ENCODE measurements around the gene BTBD9. TPM values are rescaled to one million over a fixed set of nuclear protein-coding genes. Genes with fewer than 3 reads are reported as not detected.

BTBD9 gene
- total RNA-seq, 1 donor from 2014 or later: 9.9 TPM

GRCh38 chr6:38656896-38657295, 17.2 kb upstream of the BTBD9 start:
- intact Hi-C loops (cut with DNase I): no loop called here
- no peak for DNase-seq (ENCODE audit: low spot score in 2 of 2)

GRCh38 chr6:38654263-38654662, 14.5 kb upstream of the BTBD9 start:
- Histone ChIP-seq H3K27ac (no peak overlapping the region), H3K4me3 (no peak overlapping the region), H3K4me1 (no peaks in the 10 kb centered on the region), H3K27me3 (no peaks in the 10 kb centered on the region), H3K36me3 (peaks cover 0 to 5% of the 10 kb centered on the region in 2 donors), H3K9me3 (no peaks in the 10 kb centered on the region)
- intact Hi-C loops (cut with DNase I): no loop called here
- DNase-seq (ENCODE audit: low spot score in 2 of 2): no peak
- TF ChIP-seq CTCF (IDR thresholded peaks at IDR 0.05): no peak

More at GRCh38 chr6:38656896-38657295, 17.2 kb upstream of the BTBD9 start:
- no peaks in the 10 kb centered on the region for H3K27me3 ChIP-seq
- H3K27ac ChIP-seq: no peak overlapping the region
- H3K36me3 ChIP-seq: peaks cover 0 to 2% of the 10 kb centered on the region in 2 donors
- no peaks in the 10 kb centered on the region for H3K4me1 ChIP-seq
- H3K4me3 ChIP-seq: no peak overlapping the region
- no peaks in the 10 kb centered on the region for H3K9me3 ChIP-seq
- no peak for TF ChIP-seq CTCF (IDR thresholded peaks at IDR 0.05)

DNA sequence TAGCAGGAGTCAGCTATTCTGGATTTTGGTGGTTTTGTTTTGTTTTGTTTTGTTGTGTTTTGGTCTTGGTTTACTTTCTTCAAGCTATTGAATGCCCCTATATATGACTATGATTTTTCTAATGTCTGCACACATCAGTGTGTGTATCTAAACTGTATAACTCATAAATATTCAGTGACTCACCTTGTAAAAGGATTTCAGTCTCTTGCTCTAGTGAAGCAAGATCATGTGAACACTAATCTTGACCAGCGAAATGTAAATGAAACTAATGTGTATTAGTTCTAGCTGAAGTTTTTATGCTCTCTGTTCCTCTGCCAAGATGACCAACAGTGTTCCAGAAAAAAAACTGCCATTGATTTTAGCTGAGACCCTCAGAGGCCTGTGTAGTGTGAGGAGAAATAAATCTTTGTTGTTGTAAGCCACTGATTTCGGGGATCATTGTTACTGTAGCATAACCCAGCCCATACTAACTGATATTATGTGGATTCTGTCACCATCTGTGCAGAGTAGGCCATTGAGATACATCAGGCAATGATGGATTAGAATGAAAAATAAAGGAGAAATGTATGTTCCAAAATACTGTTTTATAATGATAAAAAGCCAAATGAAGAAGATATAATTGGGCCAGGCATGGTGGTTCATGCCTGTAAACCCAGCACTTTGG, 11.5 kb upstream of the BTBD9 start:
- Histone ChIP-seq H3K9me3 (no peaks in the 10 kb centered on the region), H3K4me3 (no peak overlapping the region), H3K27me3 (no peaks in the 10 kb centered on the region), H3K27ac (no peak overlapping the region), H3K4me1 (no peaks in the 10 kb centered on the region), H3K36me3 (peaks cover 0 to 3% of the 10 kb centered on the region in 2 donors)
- no peak for DNase-seq (ENCODE audit: low spot score in 2 of 2)
- intact Hi-C loops (cut with DNase I): no loop called here
- TF ChIP-seq CTCF (IDR thresholded peaks at IDR 0.05): no peak

DNA sequence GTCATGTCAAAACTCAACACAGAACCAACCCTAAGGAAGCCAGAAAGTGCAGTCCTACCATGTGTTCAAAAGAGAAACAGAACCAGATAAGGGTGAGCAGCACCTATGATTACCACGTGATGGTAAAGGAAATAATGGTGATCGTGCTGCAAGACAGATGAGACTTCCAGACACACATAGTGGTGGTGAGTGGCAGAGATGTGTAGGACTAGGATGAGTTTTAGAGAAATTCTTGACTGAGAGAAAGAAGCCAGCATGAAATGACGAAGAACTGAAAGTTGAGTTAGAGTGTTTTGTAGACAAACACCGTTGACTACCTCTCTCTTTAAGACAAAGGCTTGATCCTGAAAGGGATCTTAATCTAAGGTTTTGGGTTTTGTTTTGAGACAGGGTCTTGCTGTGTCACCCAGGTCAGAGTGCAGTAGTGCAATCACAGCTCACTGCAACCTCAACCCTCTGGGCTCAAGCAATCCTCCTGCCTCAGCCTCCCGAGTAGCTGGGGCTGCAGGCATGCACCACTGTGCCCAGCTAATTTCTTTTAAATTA, 10.6 kb upstream of the BTBD9 start:
- intact Hi-C loops (cut with DNase I): no loop called here
- no peaks in the 10 kb centered on the region for H3K27me3 ChIP-seq
- no peak for TF ChIP-seq CTCF (IDR thresholded peaks at IDR 0.05)
- no peak overlapping the region for H3K27ac ChIP-seq
- no peak overlapping the region for H3K4me3 ChIP-seq
- no peaks in the 10 kb centered on the region for H3K9me3 ChIP-seq
- no peak for DNase-seq (ENCODE audit: low spot score in 2 of 2)
- no peaks in the 10 kb centered on the region for H3K4me1 ChIP-seq
- peaks cover 0 to 3% of the 10 kb centered on the region in 2 donors for H3K36me3 ChIP-seq

DNA sequence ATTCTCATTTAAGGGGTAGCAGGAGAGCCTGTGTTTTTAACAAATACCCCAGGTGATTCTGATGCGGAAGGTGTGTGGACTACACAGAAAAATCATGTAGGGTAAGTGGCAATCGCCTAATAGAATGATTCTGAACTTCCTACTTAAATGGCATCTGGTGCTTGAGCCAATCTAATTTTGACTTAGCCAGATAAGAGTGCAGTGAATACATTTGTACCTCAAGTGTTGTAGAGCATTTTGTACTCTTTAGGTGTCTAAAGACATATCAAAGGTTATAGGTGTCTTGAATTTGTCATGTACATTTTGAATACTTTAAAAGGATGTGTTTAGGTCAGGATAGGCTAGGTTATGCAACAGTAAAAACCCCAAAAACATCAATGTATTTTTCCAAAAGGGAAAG, 10.0 kb upstream of the BTBD9 start:
- intact Hi-C loops (cut with DNase I): no loop called here
- no peaks in the 10 kb centered on the region for H3K9me3 ChIP-seq
- no peak for DNase-seq (ENCODE audit: low spot score in 2 of 2)
- no peaks in the 10 kb centered on the region for H3K27me3 ChIP-seq
- H3K36me3 ChIP-seq: peaks cover 0 to 3% of the 10 kb centered on the region in 2 donors
- H3K4me3 ChIP-seq: no peak overlapping the region
- no peak overlapping the region for H3K27ac ChIP-seq
- H3K4me1 ChIP-seq: no peaks in the 10 kb centered on the region
- TF ChIP-seq CTCF (IDR thresholded peaks at IDR 0.05): no peak

Data from ascending aorta (tissue), 2 donors.